GM21529 (cell line): ENCODE data around the gene COL27A1.

ENCODE experiments used
- ATAC-seq: cut with Tn5 transposase; IDR thresholded peaks from one replicate; pipeline ENCODE4 v1.9.1; 2021; ENCODE audit not compliant: unreplicated experiment

The COL27A1 gene

DNA sequence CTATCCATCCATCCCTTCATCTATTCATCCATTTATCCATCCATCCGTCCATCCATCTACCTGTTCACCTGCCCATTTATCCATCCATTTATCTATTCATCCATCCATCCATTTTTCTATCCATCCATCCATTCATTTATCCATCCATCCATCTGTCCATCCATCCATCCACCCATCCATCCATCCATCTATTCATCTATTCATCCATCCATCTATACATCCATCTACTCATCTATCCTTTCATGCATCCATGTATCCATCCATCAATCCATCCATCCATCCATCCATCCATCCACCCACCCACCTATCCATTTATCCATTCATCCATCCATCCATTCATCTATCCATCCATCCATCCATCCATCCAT lies 10.8 kb downstream of the COL27A1 start:
- no peak for ATAC-seq

DNA sequence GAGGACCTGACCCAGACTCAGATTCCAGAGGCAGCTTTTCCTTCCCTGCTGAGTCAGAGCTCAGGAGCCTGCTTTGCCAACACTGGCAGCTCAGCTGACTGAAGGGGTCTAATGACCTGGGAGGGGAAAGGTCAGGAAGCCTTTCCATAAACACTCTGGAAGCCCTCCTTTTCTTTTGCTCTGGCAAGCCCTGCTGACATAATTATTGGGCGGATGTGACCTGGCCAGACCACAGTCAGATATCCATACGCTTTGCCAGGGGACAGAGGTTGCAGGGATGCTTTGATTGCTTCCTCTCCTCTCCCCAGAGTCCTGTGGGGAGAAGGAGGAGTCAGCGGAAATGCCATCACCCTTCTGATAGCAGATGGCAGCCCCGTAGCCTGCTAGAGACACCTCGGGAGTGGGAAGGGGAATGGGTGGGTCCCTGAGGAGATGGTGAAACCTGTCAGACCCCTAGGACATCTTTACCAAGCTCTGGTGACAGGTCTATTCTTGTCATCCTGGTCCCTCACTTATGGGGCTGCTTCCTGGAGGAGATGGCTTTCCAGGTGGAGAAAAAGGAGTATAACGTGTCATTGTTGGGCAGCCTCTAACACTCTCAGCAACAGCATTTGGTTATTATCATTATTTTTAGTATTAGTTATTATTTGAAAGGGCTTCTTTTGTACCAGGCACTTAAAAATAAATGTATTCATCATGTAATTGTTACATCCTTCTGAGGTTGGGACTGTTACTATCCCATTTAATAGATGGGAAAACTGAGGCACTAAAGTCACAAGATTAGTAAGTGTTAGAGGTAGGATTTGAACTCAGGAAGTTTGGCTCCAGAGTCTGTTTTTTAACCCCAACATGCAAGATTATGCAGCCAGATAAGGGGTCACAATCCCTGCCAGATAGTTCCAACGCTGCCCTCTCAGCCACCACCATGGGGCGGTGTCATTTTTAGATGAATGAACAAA lies 11.6 kb downstream of the COL27A1 start:
- ATAC-seq, result no peak

DNA sequence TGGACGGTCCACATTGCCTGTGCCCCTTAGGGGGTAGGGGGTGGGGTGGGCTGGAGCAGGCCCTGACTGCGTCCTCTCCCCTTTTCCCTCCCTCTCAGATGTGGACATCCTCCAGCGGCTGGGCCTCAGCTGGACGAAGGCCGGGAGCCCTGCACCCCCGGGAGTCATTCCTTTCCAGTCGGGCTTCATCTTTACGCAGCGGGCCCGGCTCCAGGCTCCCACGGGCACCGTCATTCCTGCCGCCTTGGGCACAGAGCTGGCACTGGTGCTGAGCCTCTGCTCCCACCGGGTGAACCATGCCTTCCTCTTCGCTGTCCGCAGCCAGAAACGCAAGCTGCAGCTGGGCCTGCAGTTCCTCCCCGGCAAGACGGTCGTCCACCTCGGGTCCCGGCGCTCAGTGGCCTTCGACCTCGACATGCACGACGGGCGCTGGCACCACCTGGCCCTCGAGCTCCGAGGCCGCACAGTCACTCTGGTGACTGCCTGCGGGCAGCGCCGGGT lies 12.3 kb downstream of the COL27A1 start:
- no peak for ATAC-seq

DNA sequence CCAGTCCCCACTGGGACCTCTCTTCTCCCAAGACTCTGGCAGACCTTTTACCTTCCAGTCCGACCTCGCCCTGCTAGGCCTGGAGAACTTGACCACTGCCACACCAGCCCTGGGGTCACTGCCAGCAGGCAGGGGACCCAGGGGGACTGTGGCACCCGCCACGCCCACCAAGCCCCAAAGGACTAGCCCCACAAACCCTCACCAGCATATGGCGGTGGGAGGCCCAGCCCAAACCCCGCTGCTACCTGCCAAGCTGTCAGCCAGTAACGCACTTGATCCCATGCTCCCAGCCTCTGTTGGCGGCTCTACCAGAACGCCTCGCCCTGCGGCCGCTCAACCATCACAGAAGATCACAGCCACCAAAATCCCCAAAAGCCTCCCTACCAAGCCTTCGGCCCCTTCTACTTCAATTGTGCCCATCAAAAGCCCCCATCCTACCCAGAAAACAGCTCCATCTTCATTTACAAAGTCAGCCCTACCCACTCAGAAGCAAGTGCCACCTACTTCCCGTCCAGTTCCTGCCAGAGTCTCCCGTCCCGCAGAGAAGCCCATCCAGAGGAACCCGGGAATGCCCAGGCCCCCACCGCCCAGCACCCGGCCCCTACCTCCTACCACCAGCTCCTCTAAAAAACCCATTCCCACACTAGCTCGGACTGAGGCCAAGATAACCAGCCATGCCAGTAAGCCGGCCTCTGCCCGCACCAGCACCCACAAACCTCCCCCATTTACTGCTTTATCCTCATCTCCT lies 13.1 kb downstream of the COL27A1 start:
- no peak for ATAC-seq

DNA sequence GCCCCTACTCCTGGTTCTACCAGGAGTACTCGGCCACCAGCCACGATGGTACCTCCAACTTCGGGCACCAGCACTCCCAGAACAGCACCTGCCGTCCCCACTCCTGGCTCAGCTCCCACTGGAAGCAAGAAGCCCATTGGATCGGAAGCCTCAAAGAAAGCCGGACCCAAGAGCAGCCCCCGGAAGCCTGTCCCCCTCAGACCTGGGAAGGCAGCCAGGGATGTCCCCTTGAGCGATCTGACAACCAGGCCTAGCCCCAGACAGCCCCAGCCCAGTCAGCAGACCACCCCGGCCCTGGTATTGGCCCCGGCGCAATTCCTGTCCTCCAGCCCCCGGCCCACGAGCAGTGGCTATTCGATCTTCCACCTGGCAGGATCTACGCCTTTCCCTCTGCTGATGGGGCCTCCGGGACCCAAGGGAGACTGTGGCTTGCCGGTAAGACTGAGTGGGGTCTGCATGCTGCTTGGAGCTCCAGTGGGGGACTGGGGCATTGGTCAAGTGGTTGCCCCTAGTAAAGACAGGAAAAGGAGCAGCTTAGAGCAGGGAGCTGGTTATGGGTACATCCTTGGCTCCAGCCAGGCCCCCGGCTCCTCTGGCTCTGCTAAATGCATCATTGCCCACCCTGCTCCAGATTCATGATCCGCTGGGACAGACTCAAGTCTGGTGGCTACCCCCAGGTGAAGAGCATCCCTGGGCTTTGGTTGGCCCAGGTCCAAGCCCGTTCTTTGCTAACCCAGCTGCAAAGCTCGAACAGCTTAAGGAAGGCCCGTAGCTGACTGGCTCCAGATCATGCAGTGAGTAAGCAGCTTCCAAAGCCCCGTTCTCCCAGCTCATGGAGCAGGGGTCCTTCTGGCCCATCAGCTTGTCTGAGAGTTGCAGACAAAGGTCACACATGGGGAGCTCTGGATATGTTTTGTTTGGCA lies 14.0 kb downstream of the COL27A1 start:
- no peak for ATAC-seq

DNA sequence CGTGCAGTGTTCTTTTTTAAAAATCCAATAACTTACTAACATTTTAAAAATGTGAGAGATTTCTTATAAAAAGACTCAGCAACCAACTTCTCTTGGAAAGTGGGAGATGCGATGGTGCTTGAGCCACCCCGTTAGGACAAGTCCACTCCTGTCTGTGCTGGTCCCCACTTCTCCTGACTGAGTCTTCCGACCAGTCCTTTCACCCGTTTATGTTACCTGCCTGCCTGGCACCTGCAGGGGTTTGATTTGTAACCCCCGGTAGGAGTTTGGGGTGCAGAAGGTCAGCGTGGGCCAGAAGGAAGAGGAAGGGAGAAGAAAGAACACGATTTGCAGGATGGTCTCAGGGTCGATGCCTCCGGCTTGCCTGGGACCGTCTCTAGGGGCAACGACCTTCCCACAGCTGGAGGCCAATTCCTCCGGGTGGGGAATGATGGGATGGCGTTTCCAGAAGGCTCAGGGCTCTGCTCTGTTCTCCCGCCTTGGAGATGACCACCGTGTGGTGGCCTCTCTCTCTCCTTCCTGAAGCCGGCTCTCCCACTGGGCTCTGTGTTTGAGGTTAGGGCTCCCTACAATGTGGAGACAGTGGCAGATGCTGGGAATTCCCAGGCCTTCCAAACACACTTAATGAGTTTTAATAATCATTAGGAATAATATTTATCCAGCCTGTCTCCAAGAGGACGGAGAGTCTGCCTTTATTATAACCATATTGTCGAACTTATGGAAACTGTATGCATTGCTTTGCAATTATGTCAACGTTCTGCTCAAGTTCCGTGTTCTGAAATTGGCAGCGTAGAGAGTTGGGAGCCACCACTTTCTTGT lies 14.8 kb downstream of the COL27A1 start:
- no peak for ATAC-seq

DNA sequence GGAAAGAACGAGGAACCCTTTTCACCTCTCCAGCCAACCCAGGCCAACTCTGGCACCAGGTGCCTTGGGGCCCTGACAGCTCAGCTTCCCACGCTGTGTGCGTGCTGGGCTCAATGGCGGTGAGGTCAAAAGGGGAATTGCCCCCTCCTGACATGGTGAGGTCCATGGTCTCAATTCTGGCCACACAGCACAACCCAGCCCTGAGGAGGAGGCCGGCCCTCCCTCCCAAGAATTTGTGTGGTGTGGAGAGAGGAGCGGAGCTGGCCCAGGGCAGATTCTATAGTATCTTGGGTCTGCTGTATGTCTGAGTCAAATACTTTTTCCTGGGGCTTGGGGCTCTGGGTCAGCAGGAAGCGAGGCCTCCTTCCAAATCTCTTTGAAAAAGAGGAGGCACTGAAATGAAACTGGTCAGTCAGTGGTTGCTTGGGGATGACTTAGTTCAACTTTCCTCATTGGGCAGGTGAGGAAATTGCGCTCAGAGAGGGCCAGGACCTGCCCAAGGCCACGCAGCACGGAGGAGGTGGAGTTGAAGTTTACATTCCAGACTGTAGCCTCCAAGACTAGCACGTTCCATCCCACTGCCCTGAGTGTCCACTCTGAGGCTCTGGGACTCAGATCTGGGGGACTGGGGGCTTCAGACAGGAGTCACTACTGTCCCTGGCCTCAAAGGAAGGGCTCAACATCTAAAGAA lies 15.6 kb downstream of the COL27A1 start:
- no peak for ATAC-seq

DNA sequence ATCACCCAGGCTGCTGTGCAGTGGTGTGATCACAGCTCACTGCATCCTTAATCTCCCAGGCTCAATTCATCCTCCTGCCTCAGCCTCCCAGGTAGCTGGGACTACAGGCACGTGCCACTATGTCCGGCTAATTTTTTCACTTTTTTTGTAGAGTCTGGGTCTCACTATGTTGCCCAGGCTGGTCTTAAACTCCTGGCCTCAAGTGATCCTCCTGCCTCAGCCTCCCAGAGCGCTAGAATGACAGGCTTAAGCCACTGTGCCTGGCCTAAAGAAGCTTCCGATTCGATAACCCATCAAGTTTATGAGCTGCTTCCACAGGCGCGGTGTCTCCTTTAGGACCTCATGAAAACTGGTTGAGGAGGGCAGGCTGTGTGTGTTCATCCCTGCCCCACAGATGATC lies 16.2 kb downstream of the COL27A1 start:
- no peak for ATAC-seq

DNA sequence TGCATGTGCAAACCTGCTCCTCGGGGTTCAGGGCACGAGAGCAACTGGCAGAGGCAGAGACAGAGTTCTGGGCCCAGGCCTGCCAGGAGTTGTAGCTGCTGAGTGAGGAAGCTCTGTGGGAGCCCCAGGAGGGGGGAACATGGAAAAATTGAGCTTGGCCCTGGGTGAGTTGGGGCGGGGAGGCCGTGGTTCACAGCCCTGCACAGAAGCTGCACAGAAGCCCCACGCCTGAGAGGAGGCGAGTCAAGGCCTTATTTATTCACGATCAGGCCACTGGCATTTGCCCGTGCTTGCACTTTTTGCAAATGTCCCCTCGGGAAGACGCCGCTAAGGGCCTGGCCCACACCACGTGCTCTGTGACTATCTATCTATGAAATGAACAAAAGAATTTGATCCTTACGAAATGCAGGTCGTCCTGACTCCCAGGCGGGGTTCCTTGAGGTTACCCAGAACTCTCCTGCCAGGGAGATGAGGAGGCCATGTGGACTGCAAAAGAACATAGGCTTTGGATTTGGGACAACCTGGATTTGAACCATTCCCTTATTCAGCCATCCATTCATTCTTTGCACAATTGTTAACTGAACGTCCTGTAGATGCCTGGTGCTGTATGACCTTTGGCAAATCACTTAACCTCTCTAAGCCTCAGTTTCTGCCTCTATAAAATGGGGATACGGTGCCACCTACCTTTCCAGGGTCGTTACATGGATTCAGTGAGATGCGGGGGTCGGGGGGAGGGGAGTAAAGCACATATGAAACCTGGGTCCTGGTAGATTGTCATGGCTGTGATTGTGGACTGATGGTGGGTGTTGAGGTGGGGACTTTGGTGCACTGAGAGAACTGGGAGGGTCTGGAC lies 17.9 kb downstream of the COL27A1 start:
- no peak for ATAC-seq

DNA sequence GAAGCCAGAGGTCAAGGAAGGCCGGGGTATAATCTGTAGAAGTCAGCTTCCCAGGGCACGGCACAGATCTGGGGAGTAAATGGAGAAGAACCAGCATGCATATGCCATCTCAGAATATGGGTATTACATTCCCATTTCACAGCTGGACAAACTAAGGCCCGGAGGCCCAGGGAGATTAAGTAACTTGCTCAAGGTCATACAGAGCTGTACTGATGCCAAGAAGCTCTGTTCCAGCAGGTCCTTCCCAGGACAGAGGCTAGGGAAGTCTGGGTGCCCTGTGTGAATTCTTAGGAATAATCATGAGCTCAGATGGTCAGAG lies 19.2 kb downstream of the COL27A1 start:
- ATAC-seq, result no peak

DNA sequence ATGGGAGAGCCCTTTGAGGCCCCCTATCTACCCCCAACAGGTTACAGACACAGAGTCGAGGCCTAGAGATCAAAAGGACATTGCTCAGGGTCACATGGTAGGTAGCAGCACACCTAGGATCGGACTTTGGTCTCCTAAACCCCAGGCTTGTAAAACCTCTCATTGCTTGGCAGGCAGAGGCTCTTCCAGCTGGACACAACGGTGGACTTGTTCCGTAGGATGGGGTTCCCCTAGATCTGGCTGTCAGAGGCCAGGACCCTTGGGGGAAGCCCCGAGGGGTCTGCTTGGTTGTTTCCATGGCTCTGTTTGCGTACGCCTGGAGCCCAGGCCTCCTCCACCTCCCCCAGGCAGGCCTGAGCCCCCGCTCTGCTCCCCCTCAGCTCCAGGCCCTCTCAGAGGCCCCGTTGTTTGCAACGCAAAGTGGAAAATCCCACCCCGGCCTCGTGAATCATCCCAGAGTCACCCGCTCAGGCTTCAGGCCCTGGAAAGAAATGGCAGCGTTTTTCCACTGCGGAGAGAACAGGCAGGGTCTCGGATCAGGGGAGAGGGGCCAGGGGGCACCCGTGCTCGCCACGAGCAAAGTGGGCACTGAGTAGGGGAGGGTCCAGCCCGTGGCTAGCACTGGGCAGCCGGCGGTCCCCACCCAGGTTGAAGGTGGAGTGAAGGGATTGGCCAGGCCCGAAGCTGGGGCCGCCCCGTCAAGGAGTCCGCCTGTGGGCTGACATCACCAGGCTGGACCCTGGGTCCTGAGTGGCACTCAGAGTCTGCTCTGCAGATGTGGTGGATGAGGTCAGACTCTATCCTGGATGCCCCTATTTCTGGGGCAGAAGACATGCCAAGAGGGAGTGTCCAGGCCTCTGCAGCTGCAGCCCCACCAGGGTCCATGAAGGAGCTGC lies 19.8 kb downstream of the COL27A1 start:
- ATAC-seq, result no peak

DNA sequence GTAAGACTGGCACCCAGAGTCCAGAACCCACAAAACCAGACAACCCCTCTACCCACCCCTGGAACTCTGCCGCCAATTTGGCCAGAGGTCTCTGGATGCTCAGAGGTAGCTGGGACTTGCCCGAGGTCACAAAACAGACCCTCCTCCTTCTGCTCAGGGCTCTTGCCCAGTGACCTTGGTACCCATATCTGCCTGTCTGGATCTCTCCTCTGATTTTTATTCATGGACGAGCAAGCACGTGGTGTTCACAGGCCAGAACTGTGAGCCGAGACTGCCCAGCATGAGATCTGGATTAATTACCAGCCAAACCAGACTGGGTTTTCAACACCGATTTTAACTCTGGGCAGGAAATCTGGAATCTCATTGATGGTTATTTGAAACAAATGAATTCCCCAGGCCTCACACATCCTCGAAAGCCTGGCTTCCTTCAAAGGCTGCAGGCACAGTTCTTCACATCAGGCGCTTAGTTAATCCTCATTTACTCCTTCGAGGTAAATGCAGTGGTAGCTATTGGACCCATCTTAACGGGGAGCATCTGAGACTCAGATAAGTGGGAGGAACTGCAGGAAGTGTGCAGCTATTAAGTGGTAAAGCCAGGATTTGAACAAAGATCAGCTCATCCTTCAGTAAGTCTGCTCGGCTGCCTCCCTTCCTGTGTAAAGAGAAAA lies 21.4 kb downstream of the COL27A1 start:
- no peak for ATAC-seq

DNA sequence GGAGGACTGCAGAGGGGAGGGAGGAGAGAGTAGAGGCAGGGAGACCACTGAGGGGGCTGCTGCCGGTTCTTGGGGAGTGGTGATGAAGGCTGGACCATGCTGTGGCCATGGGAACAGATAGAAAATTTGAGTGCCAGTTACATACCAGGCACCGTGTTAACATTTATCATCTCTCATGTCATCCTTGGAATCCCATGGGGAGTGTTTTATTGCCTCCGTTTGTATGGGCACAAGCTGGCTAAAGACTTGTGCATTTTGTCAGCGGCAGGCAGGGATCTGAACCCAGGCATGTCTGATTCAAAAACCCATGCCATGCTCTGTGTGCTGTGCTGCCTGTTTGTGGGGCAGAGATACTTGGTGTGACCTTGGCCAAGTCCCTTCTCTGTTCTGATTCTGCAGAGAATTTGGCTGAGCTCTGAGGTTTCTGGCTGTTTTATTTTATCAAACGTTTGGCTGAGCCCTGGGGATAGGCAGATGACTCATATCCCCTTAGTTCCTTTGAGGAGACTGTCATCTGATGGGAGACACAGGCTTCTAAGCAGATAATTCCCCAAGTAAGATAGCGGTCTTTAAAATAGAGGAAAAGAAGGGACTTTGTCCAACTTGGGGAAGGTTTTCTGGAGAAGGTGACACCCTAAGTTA lies 22.2 kb downstream of the COL27A1 start:
- ATAC-seq, result no peak

DNA sequence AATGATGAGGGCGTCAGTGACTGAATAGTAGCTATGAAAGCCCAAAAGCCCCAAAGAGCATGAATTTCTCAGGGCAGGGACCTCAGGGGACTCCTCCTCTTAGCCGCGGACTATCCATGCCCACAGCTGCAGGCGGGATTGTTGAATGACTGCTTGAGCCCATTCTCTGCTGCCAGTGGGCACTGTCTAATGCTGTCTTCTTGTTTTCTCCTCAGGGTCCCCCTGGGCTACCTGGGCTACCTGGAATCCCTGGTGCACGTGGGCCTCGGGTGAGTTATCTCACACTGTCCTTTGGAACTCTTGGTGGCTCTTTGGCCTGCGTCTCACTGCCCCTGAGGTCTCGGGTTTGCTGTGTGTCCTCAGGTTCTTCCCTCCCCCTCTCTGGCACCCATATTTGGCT lies 22.7 kb downstream of the COL27A1 start:
- ATAC-seq, result no peak

DNA sequence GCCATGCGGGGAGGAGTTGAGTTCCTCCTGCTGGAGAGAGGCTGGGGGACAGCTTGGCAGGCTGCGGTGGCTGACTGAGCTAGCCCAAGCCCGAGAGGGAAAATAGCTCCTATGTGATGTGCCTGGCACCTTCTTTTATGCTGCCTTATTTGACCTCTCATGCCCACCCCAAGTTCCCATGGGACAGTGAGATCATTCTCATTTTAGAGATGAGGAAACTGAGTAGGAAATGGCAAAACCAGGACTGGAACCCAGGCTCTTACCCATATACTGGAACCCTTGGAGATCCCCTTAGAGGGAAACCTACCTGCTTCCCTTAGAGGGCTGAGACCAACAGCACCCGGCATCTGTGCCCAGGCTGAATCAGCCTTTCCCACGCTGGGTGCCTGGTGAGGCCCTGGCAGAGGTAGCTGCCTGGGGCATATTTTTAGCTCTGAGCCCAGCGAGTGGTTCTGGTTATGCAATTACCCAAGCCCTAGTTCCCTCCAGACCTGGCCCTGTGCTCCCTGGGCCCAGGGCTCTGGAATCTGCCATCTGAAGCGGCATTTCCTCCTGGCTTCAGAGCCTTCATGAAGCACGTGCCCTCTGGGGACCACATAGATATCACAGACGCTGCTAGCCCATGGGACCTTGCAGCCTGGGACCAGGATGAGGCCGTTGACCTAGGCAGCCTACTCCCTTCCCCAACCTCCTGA lies 23.6 kb downstream of the COL27A1 start:
- ATAC-seq, result no peak

DNA sequence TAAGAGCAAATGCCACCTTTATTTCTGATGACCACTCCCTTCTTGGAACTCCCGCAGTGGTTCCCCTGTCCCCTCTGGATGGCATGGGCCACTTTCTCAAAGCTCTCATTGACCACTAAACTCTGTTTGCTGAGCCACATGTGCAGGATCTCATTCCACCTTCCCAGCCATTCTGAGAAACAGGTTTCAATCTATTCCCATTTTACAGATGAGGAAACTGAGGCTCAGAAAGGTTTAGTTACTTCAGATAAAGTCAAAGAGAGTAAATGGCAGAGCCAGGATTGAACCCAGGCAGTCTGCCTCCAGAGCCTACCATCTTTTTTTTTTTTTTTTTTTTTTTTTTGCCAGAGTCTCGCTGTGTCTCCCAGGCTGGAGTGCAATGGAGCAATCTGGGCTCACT lies 24.2 kb downstream of the COL27A1 start:
- ATAC-seq, result no peak
